Esophagus squamous epithelium (tissue), 4 donors: Measurements from ENCODE around the gene C1QTNF9.

ENCODE experiments used
- POLR2A ChIP-seq, 4 donors: fragments of 450-650 bp; IDR thresholded peaks; one replicate each; pipeline ENCODE4 v1.6.1; 2017; ENCODE audit warnings: antibody characterized with exemption in 4 of 4, mild to moderate bottlenecking in 4 of 4, moderate library complexity in 3 of 4
- TF ChIP-seq, protein P1 (sequence below), 6 experiments: fragments of 450-650 bp in 4 of 6; fragments of 200-600 bp in 2 of 6; sonication (generic) in 2 of 6; IDR thresholded peaks; one replicate each; pipeline ENCODE4 v1.5.1; 2016 to 2019; ENCODE audit warnings: antibody characterized with exemption in 6 of 6, mild to moderate bottlenecking in 4 of 6, moderate library complexity in 4 of 6

DNA sequence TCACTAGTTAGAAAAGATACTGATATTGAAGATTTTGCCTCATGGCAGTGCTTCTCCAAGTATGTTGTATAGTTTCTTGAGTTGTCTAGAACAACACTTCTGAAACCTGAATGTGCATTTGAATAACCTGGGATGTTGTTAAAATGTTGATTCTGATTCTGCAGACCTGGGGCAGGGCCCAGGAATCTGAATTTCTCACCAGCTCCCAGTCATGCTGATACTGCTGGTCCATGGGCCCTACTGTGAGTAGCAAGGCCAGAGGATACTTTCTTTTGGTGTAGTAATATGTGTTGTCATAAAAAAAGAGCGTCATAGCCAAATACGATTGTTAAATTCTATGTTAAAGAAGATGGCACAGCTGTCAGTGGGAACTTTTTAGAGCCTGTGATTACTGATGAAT lies 41.6 kb upstream of the C1QTNF9 start:
- TF ChIP-seq, protein P1, sequence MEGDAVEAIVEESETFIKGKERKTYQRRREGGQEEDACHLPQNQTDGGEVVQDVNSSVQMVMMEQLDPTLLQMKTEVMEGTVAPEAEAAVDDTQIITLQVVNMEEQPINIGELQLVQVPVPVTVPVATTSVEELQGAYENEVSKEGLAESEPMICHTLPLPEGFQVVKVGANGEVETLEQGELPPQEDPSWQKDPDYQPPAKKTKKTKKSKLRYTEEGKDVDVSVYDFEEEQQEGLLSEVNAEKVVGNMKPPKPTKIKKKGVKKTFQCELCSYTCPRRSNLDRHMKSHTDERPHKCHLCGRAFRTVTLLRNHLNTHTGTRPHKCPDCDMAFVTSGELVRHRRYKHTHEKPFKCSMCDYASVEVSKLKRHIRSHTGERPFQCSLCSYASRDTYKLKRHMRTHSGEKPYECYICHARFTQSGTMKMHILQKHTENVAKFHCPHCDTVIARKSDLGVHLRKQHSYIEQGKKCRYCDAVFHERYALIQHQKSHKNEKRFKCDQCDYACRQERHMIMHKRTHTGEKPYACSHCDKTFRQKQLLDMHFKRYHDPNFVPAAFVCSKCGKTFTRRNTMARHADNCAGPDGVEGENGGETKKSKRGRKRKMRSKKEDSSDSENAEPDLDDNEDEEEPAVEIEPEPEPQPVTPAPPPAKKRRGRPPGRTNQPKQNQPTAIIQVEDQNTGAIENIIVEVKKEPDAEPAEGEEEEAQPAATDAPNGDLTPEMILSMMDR (IDR thresholded peaks at IDR 0.05), result no peak
- no peak for TF ChIP-seq POLR2A (IDR thresholded peaks at IDR 0.05)
